Chondrocyte (in vitro differentiated cells): ENCODE measurements around the gene MIPOL1. TPM values are rescaled to one million over a fixed set of nuclear protein-coding genes. Genes with fewer than 3 reads are reported as not detected.
"Not testable (repeated sequence)": the region's sequence is repeated elsewhere in the genome, so short reads cannot be mapped to it uniquely, and the experiment has no call there.

Source experiments
- DNase-seq: peaks from one replicate; pipeline ENCODE4 v3.0.0; 2021; ENCODE audit warnings: mixed read lengths, low spot score
- H3K27ac Mint-ChIP-seq: one replicate; pipeline ENCODE4 v1.8.0; 2021; ENCODE audit warnings: mild to moderate bottlenecking, moderate library complexity, mixed read lengths; ENCODE audit not compliant: unreplicated experiment
- H3K27me3 Mint-ChIP-seq: 2 replicates; pipeline ENCODE4 v1.8.0; 2021; ENCODE audit warnings: low read depth, mixed read lengths
- H3K36me3 Mint-ChIP-seq: 2 replicates; pipeline ENCODE4 v1.8.0; 2021; ENCODE audit warnings: low read depth, mixed read lengths
- H3K4me1 Mint-ChIP-seq: 2 replicates; pipeline ENCODE4 v1.8.0; 2021; ENCODE audit warnings: low read depth, mild to moderate bottlenecking, mixed read lengths
- H3K4me3 Mint-ChIP-seq: one replicate; pipeline ENCODE4 v1.8.0; 2021; ENCODE audit warnings: mild to moderate bottlenecking, moderate library complexity, mixed read lengths; ENCODE audit not compliant: unreplicated experiment
- H3K9me3 Mint-ChIP-seq: 2 replicates; pipeline ENCODE4 v1.8.0; 2021; ENCODE audit warnings: low read depth, mixed read lengths
- long read RNA-seq: library from polyadenylated mRNA; stranded (forward); transcript quantifications from one replicate; pipeline ENCODE4 v2.0.0, GENCODE V29; 2021
- total RNA-seq: library from RNA; stranded (reverse); gene quantifications from 3 replicates; pipeline ENCODE4 v1.2.1, GENCODE V29; 2021
- TF ChIP-seq, protein P1 (sequence below): fragments of 200-600 bp; sonication (generic); IDR thresholded peaks from 2 replicates; pipeline ENCODE4 v1.5.0; 2021; ENCODE audit warnings: antibody characterized with exemption, mild to moderate bottlenecking, moderate library complexity

MIPOL1 gene, protein sequence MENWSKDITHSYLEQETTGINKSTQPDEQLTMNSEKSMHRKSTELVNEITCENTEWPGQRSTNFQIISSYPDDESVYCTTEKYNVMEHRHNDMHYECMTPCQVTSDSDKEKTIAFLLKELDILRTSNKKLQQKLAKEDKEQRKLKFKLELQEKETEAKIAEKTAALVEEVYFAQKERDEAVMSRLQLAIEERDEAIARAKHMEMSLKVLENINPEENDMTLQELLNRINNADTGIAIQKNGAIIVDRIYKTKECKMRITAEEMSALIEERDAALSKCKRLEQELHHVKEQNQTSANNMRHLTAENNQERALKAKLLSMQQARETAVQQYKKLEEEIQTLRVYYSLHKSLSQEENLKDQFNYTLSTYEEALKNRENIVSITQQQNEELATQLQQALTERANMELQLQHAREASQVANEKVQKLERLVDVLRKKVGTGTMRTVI
- 9.8 to 14.5 TPM (median 11.6 TPM) in 3 replicates for total RNA-seq
- long read RNA-seq, full-length matches to known transcripts = 3 of 26 reads
- long read RNA-seq, partial matches to known transcripts = 2 of 26 reads
- long read RNA-seq, other reads (novel, unspliced or antisense) = 21 of 26 reads

DNA sequence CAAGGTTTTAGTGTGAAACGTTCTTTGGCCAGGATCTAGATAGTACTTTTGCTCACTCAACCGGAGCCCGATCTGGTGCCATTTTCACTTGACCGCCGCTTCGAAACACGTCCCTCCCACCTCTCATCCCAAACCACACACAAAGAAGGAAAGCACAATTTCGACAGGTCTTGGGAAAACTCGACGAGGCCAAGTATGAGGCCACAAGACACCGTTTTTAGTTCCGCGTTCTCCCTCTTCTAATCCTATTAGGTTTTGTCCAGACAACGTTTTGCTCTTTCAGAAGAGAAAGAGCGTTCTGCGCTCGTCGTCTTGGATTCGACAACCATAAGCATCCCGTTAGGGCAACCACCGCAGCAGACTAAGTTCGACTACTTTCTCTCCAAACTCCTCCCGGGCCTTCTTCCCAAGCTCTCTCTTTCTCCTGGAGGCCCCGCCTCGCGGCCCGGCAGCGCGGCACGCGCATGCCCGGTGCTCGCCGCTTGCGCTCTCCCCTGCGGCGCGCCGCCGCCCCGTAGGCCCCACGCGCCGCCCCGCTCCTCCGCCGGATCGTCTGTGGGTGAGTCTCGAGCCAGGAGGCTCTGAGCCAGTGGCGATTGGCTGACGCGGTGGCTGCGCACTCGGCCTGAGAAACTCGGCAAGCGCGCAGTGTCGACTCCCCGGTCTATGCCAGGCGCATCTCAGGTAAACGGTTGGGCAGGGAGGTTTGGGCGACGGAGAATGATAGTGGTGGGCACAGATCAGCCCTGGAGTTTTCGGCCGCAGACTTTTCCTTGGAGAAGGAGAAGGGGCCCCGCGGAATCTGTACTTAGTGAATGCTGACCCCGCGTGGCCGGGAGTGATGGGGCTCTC is at the start of gene MIPOL1:
MIPOL1 (plus strand) TSS at position 517 of the 852 bp plus-strand sequence. CDS start 49,952 bp downstream, outside the sequence.
- DNase-seq = peak; percentile 92
- Mint-ChIP-seq H3K36me3 (no peaks in the 10 kb centered on the region), H3K9me3 (no peaks in the 10 kb centered on the region), H3K27ac (peak within 1 kb of the TSS; percentile 98), H3K4me1 (peaks cover 17% of the 10 kb centered on the region), H3K27me3 (peaks cover 3% of the 10 kb centered on the region), H3K4me3 (peak within 1 kb of the TSS; percentile 93)
- TF ChIP-seq, protein P1, sequence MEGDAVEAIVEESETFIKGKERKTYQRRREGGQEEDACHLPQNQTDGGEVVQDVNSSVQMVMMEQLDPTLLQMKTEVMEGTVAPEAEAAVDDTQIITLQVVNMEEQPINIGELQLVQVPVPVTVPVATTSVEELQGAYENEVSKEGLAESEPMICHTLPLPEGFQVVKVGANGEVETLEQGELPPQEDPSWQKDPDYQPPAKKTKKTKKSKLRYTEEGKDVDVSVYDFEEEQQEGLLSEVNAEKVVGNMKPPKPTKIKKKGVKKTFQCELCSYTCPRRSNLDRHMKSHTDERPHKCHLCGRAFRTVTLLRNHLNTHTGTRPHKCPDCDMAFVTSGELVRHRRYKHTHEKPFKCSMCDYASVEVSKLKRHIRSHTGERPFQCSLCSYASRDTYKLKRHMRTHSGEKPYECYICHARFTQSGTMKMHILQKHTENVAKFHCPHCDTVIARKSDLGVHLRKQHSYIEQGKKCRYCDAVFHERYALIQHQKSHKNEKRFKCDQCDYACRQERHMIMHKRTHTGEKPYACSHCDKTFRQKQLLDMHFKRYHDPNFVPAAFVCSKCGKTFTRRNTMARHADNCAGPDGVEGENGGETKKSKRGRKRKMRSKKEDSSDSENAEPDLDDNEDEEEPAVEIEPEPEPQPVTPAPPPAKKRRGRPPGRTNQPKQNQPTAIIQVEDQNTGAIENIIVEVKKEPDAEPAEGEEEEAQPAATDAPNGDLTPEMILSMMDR = peak; percentile 74

DNA sequence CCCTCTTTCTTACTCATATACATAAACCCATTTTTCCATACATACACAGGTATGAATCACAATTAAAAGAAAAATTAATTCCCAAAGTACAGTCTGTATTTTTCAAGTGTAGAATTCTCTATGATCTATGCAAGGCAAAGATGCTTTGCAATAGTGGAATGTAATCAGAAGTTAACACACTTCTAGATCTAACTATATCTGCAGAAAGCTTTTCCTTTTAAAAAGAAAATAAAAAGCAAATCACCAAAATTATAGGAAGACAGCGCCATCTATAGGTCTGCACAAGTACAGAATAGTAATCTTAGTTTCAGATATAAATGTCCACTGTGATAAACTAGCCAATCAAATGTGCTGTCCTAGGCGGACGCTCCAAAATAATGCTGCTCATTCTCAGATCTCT is 47.3 kb upstream of the MIPOL1 start:
- TF ChIP-seq, protein P1 = peak; percentile 85
- Mint-ChIP-seq H3K4me1 (peaks cover 2% of the 10 kb centered on the region), H3K4me3 (no peak overlapping the region), H3K27me3 (peaks cover 9% of the 10 kb centered on the region), H3K36me3 (peaks cover 1% of the 10 kb centered on the region), H3K9me3 (peaks cover 9% of the 10 kb centered on the region), H3K27ac (no peak overlapping the region)
- no peak for DNase-seq

DNA sequence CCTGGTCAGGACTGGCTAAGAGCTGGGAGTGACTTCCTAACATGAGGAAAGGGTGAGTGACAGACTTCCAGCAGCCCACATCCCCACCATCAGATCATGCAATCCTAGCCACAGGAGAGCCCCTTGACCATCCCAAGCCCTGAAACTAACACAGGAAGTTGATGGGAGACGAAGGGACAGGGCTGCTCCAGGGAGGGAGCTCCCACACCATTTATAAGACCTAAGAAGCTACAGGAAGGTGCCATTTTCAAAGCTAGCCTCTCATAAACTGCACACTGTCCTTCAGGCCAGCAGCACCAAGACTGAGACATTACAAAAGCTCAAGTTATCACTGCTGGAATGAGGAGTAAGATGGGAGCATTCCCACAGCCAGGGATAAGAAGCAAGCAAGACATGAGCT is 44.7 kb upstream of the MIPOL1 start:
- TF ChIP-seq, protein P1 = no peak
- Mint-ChIP-seq H3K27me3 (peaks cover 23% of the 10 kb centered on the region), H3K4me1 (peaks cover 2% of the 10 kb centered on the region), H3K4me3 (no peak overlapping the region), H3K9me3 (peaks cover 14% of the 10 kb centered on the region), H3K36me3 (peaks cover 2% of the 10 kb centered on the region), H3K27ac (no peak overlapping the region)
- DNase-seq = no peak

DNA sequence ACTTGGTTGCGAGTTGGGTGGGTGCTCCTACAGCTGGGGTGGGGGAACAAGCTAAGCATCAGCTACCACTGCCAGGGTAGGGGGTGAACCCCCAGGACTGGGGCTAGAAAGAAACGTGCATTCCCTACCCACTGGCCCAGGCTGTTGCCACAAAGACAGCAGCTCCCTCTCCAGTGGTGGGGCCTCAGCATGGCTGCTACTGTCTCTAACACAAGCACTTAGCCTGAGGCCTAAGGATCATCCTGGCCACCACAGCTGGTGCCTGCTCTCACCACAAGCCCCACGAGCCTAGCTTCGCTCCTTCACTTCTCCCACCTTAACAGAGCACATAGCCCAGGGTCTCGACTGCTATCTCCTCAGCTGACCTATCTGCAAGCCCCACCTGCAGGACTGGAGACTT is 44.3 kb upstream of the MIPOL1 start:
- Mint-ChIP-seq H3K9me3 (peaks cover 14% of the 10 kb centered on the region), H3K4me3 (no peak overlapping the region), H3K36me3 (peaks cover 4% of the 10 kb centered on the region), H3K27me3 (peaks cover 27% of the 10 kb centered on the region), H3K4me1 (peaks cover 2% of the 10 kb centered on the region), H3K27ac (no peak overlapping the region)
- TF ChIP-seq, protein P1 = no peak
- DNase-seq = no peak

DNA sequence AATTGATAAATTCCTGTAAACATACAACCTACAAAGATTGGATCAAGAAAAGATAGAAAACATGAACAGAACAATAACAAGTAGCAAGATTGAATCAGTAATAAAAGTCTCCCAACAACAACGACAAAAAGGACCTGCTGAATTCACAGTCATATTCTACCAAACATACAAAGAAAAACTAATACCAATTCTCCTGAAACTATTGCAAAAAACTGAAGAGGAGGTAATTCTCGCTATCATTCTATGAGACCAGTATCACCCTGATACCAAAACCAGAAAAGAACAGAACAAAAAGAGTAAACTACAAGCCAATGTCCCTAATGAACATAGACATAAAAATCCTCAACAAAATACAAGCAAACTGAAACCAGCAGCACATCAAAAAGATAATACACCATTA is 39.8 kb upstream of the MIPOL1 start:
- Mint-ChIP-seq H3K4me3 (no peak overlapping the region), H3K36me3 (peaks cover 6% of the 10 kb centered on the region), H3K4me1 (peaks cover 3% of the 10 kb centered on the region), H3K27ac (no peak overlapping the region), H3K27me3 (peaks cover 33% of the 10 kb centered on the region), H3K9me3 (peaks cover 26% of the 10 kb centered on the region)
- TF ChIP-seq, protein P1 = no peak
- DNase-seq = no peak

DNA sequence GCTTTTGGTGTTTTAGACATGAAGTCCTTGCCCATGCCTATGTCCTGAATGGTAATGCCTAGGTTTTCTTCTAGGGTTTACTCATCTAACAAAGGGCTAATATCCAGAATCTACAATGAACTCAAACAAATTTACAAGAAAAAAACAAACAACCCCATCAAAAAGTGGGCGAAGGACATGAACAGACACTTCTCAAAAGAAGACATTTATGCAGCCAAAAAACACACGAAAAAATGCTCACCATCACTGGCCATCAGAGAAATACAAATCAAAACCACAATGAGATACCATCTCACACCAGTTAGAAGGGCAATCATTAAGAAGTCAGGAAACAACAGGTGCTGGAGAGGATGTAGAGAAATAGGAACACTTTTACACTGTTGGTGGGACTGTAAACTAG is 35.4 kb upstream of the MIPOL1 start:
- H3K27ac Mint-ChIP-seq, H3K4me3 Mint-ChIP-seq, H3K36me3 Mint-ChIP-seq, DNase-seq, H3K4me1 Mint-ChIP-seq: not testable (repeated sequence)
- Mint-ChIP-seq H3K9me3 (peaks cover 11% of the 10 kb centered on the region), H3K27me3 (peaks cover 37% of the 10 kb centered on the region)
